HG02642 (cell line): ENCODE results near the gene ZNF181.
"Not testable (repeated sequence)": the region's sequence is repeated elsewhere in the genome, so short reads cannot be mapped to it uniquely, and the experiment has no call there.

Source experiments
- ATAC-seq: cut with Tn5 transposase; IDR thresholded peaks from one replicate; pipeline ENCODE4 v1.9.1; 2021; ENCODE audit warnings: mild to moderate bottlenecking; ENCODE audit not compliant: unreplicated experiment, poor library complexity

Gene ZNF181

DNA sequence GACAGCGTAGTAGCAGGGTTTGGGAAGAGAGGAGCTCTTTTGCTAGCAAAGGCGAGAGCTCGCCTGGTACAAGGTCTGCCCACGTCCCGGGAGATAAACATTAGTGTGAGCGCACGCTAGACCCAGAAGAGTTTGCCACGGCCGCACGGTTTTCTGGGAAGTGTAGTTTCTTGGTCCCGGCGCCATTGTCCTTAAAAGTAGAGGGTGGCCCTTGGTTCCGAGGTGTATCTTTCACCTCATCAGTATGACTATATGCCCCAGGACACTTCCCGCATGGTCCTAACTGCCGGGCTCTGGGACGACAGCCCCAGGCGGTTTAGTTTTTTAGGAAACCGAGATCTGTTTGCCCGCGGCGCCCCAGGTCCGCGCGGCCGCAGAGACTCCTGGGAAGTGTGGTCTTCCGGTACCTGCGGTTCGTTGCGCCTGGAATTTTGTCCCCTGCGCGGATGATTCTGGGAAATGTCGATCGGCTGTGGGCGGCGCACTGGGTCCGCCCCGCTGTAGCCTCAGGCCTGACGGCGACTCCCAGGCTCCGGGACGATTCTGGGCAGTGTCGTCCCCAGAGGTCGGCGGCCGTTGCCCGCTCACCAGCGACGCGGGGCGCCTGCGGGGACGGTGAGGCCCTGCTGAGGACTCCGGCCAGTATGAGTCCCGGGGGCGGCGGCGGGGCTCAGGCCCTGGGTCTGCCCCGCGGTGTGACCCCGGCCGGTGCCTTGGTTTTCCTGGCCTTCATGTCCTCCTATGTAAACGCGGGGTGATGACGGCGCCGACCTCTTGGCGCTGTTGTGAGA lies at the start of gene ZNF181:
TSS of gene ZNF181 (plus strand) at position 498 of the 791 bp plus-strand sequence. CDS start 795 bp downstream, outside the sequence.
- peak; percentile 84 for ATAC-seq

DNA sequence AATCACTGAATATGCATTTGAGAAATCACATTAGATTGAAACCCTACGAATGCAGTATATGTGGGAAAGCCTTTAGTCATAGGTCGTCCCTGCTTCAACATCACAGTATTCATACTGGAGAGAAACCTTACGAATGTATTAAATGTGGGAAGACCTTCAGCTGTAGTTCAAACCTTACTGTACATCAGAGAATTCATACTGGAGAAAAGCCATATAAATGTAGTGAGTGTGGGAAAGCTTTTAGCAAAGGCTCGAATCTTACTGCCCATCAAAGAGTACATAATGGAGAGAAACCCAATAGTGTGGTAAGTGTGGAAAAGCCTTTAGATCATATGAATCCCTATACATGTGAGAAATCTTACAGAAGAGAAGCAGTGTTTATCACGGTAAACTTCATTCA lies 48.8 kb upstream of the ZNF181 start:
- ATAC-seq: not testable (repeated sequence)

- no peak for ATAC-seq
Observed at GRCh38 chr19:34686455-34686854, 47.6 kb upstream of the ZNF181 start.

DNA sequence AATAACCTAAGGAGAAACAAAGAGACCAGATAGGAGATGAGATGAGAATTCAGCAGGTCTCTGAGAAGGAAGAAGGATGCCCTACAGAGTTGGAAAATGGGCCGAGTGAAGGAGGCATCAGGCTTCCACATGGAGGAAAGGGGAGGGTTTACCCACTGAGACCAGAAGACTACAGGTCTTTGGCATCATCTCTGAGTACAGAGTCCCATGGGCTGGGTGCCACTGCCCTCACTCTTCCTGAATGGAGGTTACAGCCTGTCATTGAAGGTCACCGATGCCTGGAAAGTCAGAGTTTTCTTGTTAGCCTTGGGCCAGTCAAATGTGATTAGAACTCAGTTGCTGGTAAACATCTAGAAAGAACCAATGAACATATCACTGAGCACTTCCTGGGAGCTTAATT lies 46.7 kb upstream of the ZNF181 start:
- no peak for ATAC-seq

DNA sequence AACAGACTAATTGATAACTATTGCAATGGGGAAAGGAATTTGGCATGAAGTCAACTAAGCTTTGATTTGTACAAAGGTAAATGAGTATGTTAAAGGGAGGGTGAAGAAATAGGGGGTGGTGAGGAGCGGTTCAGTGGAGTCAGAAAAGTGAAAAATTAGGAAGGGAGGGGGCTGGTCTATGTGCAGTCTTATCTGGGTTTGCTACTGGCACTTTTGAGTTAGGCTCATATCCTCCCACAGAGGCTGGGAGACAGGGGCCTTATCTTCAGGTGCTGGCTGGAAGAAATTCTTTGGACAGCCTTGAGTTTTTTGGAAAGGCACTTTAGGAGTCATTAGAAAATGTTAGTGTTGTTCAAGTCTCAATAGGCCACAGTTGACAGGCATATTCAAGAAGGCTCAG lies 45.5 kb upstream of the ZNF181 start:
- ATAC-seq: no peak

- no peak for ATAC-seq
Observed at GRCh38 chr19:34690372-34690771, 43.7 kb upstream of the ZNF181 start.

DNA sequence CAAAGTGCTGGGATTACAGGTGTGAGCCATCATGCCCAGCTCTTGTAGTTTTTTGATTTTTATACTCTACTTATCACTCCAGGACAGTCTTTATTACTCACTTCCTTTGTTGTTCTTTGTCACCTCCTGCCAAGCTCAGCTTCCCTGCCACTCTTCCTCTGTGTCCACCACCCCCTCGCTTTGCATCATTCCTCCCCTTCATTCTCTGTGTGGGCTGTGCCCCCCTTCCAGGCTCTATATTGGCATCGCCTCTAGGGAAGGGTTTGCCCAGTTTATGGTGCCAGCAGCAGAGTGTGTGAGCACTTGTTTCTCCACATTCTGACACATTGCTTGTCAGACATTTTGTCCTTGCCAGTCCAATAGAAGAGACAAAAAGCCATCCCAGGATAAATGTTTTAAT lies 41.5 kb upstream of the ZNF181 start:
- no peak for ATAC-seq

DNA sequence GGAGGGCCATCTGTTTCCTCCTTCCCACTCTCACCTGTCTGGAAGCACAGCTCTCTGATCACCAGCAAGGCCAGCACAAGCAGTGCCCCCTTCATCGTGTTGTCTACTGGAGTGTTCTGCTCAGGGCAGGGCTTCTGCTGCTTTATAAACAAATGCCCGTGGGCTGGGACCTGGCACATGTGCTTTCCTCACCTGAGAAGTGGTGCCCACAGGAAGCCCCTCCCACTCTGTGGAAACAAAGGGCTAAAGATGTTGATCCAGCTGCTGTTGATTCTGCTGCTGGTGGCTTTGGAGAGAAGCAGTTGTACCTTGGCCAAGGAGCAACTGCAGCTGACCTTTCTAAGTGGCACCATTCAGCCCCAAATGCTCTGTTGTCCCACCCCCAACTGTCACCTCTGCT lies 26.4 kb upstream of the ZNF181 start:
- no peak for ATAC-seq

DNA sequence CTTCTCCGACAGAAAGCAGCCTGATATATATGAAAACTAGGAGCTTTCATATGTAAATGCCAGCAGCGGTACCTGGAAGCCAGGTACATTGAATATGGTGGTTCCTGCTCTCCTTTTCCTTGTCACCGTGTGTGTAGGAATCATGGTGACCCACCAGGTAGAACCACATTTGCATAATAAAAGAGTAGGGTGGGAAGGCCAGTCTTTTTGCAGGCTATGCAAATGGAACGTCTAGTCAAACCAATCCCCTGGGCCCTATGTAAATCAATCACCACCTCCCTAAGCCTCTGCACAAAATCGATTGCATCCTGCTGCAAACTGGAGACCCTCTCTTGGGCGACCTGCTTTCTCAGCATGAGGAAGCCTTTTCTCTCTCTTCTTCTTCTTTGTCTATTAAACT lies 22.2 kb upstream of the ZNF181 start:
- ATAC-seq: no peak

GRCh38 chr19:34712395-34713261 lies 21.4 kb upstream of the ZNF181 start:
- no peak for ATAC-seq

DNA sequence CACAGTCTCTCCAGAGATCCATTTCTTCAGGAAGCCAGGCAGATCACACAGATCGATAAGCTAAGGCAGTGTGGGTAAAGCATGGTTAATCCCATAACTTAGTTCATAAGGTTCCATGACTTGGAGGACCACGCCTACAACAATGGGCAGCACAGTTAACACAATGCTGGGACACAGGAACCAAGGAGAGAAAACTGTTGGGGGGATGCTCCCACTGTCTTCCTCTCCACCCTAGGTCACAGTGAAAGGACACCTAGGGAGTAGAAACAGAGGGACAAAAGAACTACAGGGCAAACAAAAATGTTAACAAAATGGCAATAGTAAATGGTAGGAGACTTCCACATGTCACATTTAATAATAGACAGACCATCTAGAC lies 20.8 kb upstream of the ZNF181 start:
- ATAC-seq: no peak

DNA sequence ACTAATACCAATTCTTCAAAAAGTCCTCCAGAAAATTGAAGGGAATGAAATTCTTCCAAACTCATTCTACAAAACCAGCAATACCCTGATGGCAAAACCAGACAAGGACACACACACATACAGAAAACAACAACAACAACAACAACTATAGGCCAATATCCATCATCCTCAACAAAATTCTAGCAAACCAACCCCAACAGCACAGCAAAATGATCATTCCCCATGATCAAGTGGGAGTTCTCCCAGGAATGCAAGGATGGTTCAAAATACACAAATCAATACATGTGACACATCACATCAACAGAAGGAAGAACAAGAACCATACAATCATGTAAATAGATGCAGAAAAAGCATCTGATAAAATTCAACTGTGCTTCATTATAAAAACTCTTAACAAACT lies 18.7 kb upstream of the ZNF181 start:
- no peak for ATAC-seq

- no peak for ATAC-seq
Observed at GRCh38 chr19:34722353-34722752, 11.7 kb upstream of the ZNF181 start.

DNA sequence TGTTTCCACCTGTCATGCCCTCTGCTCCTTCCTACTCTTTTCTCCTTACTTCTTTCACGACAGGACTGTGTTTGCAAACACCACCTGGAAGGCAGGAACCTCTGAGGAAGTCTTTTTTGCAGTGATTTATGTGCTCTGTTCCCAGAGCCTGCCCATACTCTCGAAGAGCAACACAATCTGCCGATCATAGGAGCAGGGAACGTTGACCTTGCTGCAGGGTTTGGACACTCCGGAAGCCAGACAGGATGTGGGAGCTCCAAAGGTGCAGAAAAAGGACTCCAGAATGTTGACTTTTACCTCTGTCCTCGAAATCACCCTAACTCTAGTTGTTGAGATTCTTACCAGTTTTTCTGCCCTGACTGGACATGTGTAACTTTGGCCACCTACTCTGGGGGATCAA lies 8.6 kb upstream of the ZNF181 start:
- no peak for ATAC-seq

GRCh38 chr19:34731019-34731829 lies 2.8 kb upstream of the ZNF181 start:
- ATAC-seq: no peak

DNA sequence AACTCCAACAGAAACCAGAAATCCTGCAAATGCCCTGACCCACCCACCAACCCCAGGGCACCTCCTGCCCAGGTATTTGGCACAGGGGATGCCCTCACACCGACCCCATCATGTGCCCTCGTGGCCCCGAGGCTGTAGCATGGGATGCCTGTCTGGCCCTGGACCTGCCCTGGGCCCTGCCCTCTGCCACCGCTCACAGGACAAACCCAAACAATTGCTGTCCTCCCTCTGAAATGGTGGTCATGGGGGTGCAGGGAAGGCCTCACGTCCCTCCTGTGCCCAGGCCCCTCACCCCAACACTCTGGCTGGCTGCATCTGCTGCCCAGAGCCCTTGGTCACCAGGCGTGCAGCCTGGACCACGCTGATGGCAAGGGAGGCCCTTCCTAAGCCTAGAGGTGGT lies 2.1 kb upstream of the ZNF181 start:
- ATAC-seq: no peak

- ATAC-seq: no peak
Observed at GRCh38 chr19:34732612-34733211, 1.3 kb upstream of the ZNF181 start.

DNA sequence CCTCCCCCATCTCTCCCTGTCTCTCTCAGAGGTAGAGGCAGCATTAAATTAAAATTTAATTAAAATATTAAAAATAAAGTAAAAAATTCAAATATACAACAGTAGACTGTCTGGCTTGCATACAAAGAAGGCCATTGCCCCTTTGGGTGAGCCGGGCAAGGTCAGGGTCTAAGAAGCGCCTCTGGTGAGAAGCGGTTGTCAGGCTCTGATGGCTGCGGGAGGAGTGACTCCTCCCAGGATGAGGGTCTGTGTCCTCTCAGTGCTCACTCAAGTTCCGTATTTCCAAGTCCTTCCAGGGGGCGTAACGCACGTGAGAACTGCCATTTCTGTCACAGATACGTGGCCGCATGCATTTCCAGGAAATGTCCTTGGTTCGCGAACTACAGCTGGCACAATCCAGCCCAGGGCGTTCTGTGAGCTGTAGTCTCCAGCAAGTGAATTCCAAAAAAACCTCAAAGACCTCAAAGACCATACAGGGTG lies 737 bp upstream of the ZNF181 start:
- ATAC-seq: peak; percentile 3

GRCh38 chr19:34734537-34735103 lies 577 bp downstream of the ZNF181 start:
- ATAC-seq: no peak
